Skin epidermis (tissue), 12 donors: ENCODE measurements around the gene SHISA7.

Experiments used
- H3K27ac ChIP-seq, 21 experiments: fragments of 200-600 bp; sonication (generic) in 11 of 21; one replicate each; pipeline ENCODE4 v1.5.0; 2020; ENCODE audit warnings: mild to moderate bottlenecking in 3 of 21, inconsistent platforms in 2 of 21, moderate library complexity in 2 of 21
- H3K4me3 ChIP-seq, 7 experiments: fragments of 200-600 bp; sonication (generic) in 2 of 7; one replicate each; pipeline ENCODE4 v1.5.0; 2020; ENCODE audit warnings: inconsistent platforms in 2 of 7, mild to moderate bottlenecking in 2 of 7, moderate library complexity in 1 of 7

SHISA7 gene

GRCh38 chr19:55400281-55401087 lies 42.6 kb downstream of the SHISA7 start:
- Histone ChIP-seq H3K27ac (peak overlapping the region in 2 of 21 experiments; percentile 24 to 60), H3K4me3 (no peak overlapping the region)

GRCh38 chr19:55398200-55398925 lies 44.7 kb downstream of the SHISA7 start:
- peak overlapping the region in 1 of 21 experiments; percentile 14 for H3K27ac ChIP-seq
- H3K4me3 ChIP-seq = no peak overlapping the region

- no peak overlapping the region for H3K27ac ChIP-seq
Measured at GRCh38 chr19:55392820-55393761, 50.0 kb downstream of the SHISA7 start.

GRCh38 chr19:55391702-55392615 lies 51.1 kb downstream of the SHISA7 start:
- Histone ChIP-seq H3K27ac (no peak overlapping the region), H3K4me3 (no peak overlapping the region)

More at GRCh38 chr19:55392820-55393761, 50.0 kb downstream of the SHISA7 start:
- no peak overlapping the region for H3K4me3 ChIP-seq

- Histone ChIP-seq H3K4me3 (no peak overlapping the region), H3K27ac (no peak overlapping the region)
Measured at GRCh38 chr19:55391191-55391670, 51.9 kb downstream of the SHISA7 start.

- H3K27ac ChIP-seq = no peak overlapping the region
- H3K4me3 ChIP-seq = no peak overlapping the region
Measured at GRCh38 chr19:55390461-55390880, 52.6 kb downstream of the SHISA7 start.

GRCh38 chr19:55389386-55390317 lies 53.4 kb downstream of the SHISA7 start:
- no peak overlapping the region for H3K27ac ChIP-seq

DNA sequence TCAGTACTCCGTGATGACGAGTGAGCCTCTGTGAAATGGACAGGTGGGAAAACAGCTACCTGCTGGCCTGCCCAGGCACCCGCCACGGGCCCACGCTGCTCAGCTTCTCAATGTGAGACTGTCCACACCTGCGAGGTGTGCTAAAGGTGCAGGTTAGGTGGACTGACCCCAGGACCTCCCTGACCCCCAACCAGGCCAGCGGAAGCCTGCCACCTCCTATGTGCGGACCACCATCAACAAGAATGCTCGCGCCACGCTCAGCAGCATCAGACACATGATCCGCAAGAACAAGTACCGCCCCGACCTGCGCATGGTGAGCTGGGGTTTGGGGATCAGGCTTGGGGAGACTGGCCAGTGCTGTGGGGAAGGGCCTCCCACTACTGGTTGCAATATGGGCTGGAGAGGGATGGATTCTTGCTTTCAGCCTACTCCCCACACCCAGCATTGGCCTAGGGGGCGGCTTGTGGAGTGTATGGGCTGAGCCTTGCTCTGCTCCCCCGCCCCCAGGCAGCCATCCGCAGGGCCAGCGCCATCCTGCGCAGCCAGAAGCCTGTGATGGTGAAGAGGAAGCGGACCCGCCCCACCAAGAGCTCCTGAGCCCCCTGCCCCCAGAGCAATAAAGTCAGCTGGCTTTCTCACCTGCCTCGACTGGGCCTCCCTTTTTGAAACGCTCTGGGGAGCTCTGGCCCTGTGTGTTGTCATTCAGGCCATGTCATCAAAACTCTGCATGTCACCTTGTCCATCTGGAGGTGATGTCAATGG lies 55.2 kb downstream of the SHISA7 start:
- Histone ChIP-seq H3K27ac (peak overlapping the region in 7 of 21 experiments; percentile 88 to 97 (median 92)), H3K4me3 (peak overlapping the region in 6 of 7 experiments; percentile 69 to 98 (median 96))

More at GRCh38 chr19:55389386-55390317, 53.4 kb downstream of the SHISA7 start:
- no peak overlapping the region for H3K4me3 ChIP-seq

DNA sequence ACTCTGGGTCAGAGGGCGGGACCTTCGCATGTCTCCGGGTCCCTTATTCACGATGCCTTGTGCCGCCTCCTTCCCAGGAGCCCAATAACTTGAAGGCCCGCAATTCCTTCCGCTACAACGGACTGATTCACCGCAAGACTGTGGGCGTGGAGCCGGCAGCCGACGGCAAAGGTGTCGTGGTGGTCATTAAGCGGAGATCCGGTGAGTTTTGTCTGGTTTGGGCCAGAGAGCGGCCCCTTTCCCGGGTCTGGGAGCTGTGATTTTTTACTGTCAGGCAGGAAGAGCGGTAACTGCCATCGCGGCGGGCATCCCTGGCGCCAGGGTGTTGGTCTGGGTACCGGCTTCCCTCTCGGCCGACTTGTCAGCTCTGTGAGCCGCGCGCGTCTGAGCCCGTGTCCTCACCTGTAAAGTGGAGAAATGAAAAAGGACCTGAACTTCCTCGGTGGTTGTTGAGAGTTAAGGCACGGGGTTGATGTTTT lies 56.6 kb downstream of the SHISA7 start:
- Histone ChIP-seq H3K4me3 (peak overlapping the region; percentile 69 to 98 (median 96)), H3K27ac (peak overlapping the region; percentile 52 to 97 (median 92))

- Histone ChIP-seq H3K27ac (peak within 1 kb of the TSS; percentile 52 to 97 (median 92)), H3K4me3 (peak within 1 kb of the TSS; percentile 69 to 98 (median 96))
Measured at GRCh38 chr19:55385724-55386492, 57.2 kb downstream of the SHISA7 start, which contains the start of gene RPL28. TSS of gene RPL28 (plus strand) at chr19:55385932. CDS start at chr19:55386358, 426 bp downstream.

GRCh38 chr19:55384920-55385723 lies 58.0 kb downstream of the SHISA7 start:
- peak overlapping the region; percentile 69 to 98 (median 96) for H3K4me3 ChIP-seq
- H3K27ac ChIP-seq = peak overlapping the region in 20 of 21 experiments; percentile 61 to 95 (median 92)

DNA sequence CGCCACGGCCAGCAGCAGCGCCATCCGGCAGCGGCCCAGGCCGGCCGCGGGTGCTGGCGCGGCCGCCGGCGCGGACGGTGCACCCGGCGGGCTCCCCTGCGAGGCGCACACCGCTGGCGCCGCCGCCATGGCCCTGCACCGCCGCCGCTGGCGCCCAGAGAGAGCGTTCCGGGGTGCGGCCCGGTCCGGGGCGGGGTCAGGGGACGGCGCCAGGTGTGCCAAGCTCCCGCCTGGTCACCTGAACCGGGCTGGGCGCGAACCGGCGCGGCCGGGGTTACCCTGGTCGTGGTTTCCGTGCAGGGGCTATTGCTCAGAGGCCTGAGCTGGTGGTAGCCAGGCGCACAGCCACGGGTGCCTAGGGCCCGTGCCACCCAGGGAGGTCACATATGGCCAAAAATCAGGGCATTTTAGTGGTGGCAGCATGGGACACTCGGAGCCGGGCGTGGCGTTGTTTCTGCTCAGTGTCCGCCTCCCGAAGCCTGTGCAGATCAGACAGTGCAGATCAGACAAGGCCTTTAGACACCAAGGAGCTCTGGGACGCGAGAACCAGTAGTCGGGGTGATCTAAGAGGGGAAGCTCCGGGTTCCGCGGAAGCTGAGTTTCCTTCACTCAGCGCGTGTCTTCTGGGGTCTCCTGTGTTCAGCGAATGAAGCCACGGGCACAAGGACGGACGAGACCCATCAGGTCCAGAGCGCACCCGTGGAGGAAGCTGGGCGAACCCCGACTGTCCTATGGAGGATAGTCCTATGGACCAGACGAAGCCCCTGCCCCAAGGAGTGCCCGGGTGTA lies 58.8 kb downstream of the SHISA7 start, which contains the start of gene TMEM238:
TMEM238 (minus strand) TSS at position 162 of the 789 bp plus-strand sequence; CDS start at position 129, 33 bp downstream.
- peak within 1 kb of the TSS; percentile 3 to 95 (median 92) for H3K27ac ChIP-seq
- H3K4me3 ChIP-seq = peak within 1 kb of the TSS; percentile 69 to 98 (median 96)

GRCh38 chr19:55383279-55384130 lies 59.6 kb downstream of the SHISA7 start:
- peak overlapping the region; percentile 37 to 98 (median 96) for H3K4me3 ChIP-seq
- H3K27ac ChIP-seq = peak overlapping the region in 18 of 21 experiments; percentile 3 to 95 (median 91)
